Epithelial cell of proximal tubule (primary cell): ENCODE data around the gene SH3BGR. TPM values are rescaled to one million over a fixed set of nuclear protein-coding genes. Genes with fewer than 3 reads are reported as not detected.

Source experiments
- DNase-seq: peaks from one replicate; pipeline ENCODE4 v3.0.0-alpha.2; 2011; ENCODE audit warnings: low read depth
- H3K4me3 ChIP-seq: 2 replicates; pipeline ENCODE4 v1.5.1; 2011; ENCODE audit warnings: low read depth, mild to moderate bottlenecking, low read length
- CTCF ChIP-seq: conservative IDR thresholded peaks from 2 replicates; pipeline ENCODE4 v1.5.1; 2012; ENCODE audit warnings: low read depth, mild to moderate bottlenecking, low read length
- total RNA-seq: library from RNA; depleted of rRNA; stranded (reverse); fragments of >200 nt; gene quantifications from 2 replicates; pipeline ENCODE4 v1.2.3, GENCODE V29; 2015

The SH3BGR gene
- total RNA-seq, 1 donor from 2014 or later: 0.63 TPM

DNA sequence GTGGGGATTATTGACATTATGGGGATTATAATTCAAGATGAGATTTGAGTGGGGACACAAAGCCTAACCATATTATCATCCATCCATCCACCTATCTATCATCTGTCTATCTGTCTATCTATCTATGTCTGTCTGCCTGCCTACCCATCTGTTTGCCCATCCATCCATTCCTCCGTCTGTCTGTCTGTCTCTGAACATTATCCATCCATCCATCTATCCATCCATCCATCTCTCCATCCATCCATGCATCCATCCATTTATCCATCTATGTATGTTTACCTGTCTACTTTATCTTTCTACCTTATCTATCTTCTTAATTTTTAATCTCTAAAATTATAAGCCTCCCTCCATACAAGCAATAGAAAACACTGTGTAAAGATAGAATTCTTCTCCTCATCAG, 47.4 kb downstream of the SH3BGR start:
- TF ChIP-seq CTCF: no peak
- DNase-seq: no peak

DNA sequence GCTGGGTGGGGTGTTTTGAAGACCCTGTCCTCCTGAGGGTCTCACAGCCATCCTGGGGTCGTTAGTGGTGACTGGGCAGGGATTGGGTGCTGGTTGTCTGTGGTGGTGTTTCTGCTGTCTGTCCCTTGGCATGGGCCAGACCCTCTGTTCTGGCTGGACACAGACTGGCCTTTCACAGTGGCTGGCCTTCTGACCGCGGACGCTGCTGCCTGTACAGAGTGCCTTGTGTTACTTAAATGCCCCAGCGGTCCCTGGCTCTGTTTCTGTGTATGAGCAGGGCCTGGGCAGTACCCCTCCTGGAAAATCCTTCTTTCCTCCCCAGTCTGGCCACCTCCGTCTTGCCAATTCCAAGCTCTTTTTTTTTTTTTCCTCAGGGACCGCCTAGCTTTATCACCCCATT, 50.9 kb downstream of the SH3BGR start:
- no peak for TF ChIP-seq CTCF
- no peak for DNase-seq
- H3K4me3 ChIP-seq: no peak overlapping the region

More for the DNA sequence above, 47.4 kb downstream of the SH3BGR start:
- no peak overlapping the region for H3K4me3 ChIP-seq

DNA sequence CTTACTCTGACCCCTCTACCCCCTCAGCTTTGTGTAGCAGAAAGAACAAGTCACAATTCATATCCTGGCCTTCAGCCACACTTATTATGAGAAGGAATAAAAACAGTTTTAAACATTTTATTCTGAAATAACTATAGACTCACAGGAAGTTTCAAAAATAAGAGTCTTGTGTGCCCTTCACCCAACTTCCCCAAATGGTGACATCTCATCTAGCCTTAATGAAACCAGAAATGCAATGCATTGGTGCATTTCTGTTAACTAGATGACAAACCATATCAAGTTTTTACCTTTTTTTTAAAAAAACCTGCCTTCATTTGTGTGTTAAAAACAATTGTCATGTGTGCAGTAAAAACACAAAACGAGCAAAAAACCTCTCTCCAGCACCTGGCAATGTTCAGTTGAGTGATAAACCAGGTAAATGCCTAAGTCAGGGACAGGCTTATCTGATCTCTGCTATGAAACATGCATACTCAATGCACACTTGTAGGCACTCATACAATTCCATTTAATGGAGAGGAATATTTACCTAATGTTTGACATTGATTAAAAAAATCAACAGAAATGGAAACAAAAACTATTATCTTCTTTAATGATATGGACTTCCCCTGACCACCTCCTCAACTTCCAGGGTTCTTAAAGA, 51.5 kb downstream of the SH3BGR start:
- no peak for DNase-seq
- no peak for TF ChIP-seq CTCF
- no peak overlapping the region for H3K4me3 ChIP-seq

GRCh38 chr21:39504230-39504629, 52.5 kb downstream of the SH3BGR start:
- no peak for TF ChIP-seq CTCF
- DNase-seq: no peak

DNA sequence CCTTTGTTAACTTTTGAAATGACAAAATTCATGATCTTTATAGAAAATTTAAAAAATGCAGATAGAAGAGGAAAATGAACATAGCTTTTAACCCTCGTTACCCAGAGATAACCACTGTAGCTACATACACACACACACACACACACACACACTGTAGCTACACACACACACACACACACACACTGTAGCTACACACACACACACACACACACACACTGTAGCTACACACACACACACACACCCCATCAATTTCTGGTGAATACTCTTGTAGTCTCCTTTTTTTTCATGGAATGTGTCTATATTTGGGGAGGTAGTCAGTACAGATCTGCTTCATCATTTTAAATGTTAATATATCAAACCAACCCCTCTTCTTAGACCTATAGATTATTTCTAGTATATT, 58.5 kb downstream of the SH3BGR start:
- no peak for TF ChIP-seq CTCF
- H3K4me3 ChIP-seq: no peak overlapping the region

More at GRCh38 chr21:39504230-39504629, 52.5 kb downstream of the SH3BGR start:
- H3K4me3 ChIP-seq: no peak overlapping the region

GRCh38 chr21:39511102-39511501, 59.3 kb downstream of the SH3BGR start:
- no peak overlapping the region for H3K4me3 ChIP-seq
- no peak for DNase-seq
- TF ChIP-seq CTCF: no peak

More for the DNA sequence above, 58.5 kb downstream of the SH3BGR start:
- DNase-seq: no peak

GRCh38 chr21:39513735-39514134, 62.0 kb downstream of the SH3BGR start:
- no peak overlapping the region for H3K4me3 ChIP-seq
- no peak for TF ChIP-seq CTCF
- DNase-seq: no peak
